Stimulated activated CD8-positive, alpha-beta memory T cell treated with anti-CD3 and anti-CD28 coated beads, Interleukin-12 subunit alpha, Interleukin-12 subunit beta, amount 100 ng/mL, for 1 hour (primary cell): Measurements from ENCODE around the gene NFIA.

Source experiments
- DNase-seq: peaks from one replicate; pipeline ENCODE4 v3.0.0-alpha.2; 2020; ENCODE audit warnings: low read depth

The NFIA gene

GRCh38 chr1:61152469-61153105 is 70.2 kb downstream of the NFIA start:
- DNase-seq = no peak

- DNase-seq = no peak
These were observed 74.5 kb downstream of the NFIA start for GRCh38 chr1:61156576-61157467.

- DNase-seq = no peak
These were observed 75.2 kb downstream of the NFIA start for GRCh38 chr1:61157468-61157987.

- DNase-seq = no peak
These were observed 76.2 kb downstream of the NFIA start for GRCh38 chr1:61158591-61158990.

- DNase-seq = no peak
These were observed 78.2 kb downstream of the NFIA start for GRCh38 chr1:61160526-61160925.

GRCh38 chr1:61162520-61163258 is 80.3 kb downstream of the NFIA start:
- DNase-seq = no peak

GRCh38 chr1:61163355-61163754 is 81.0 kb downstream of the NFIA start:
- no peak for DNase-seq

GRCh38 chr1:61165402-61165801 is 83.0 kb downstream of the NFIA start:
- DNase-seq = no peak

GRCh38 chr1:61167309-61167708 is 84.9 kb downstream of the NFIA start:
- no peak for DNase-seq

- DNase-seq = no peak
These were observed 86.7 kb downstream of the NFIA start for GRCh38 chr1:61169045-61169444.

- DNase-seq = no peak
These were observed 87.3 kb downstream of the NFIA start for GRCh38 chr1:61169634-61170033.

GRCh38 chr1:61170328-61171238 is 88.2 kb downstream of the NFIA start:
- no peak for DNase-seq

GRCh38 chr1:61171346-61171745 is 89.0 kb downstream of the NFIA start:
- no peak for DNase-seq

GRCh38 chr1:61171974-61172373 is 89.6 kb downstream of the NFIA start:
- DNase-seq = no peak

- DNase-seq = no peak
These were observed 90.8 kb downstream of the NFIA start for GRCh38 chr1:61173118-61173517.

GRCh38 chr1:61174060-61174795 is 91.9 kb downstream of the NFIA start:
- DNase-seq = no peak

GRCh38 chr1:61175976-61176375 is 93.6 kb downstream of the NFIA start:
- DNase-seq = no peak

- DNase-seq = no peak
These were observed 99.0 kb downstream of the NFIA start for GRCh38 chr1:61181067-61182038.

GRCh38 chr1:61182049-61182448 is 99.7 kb downstream of the NFIA start:
- DNase-seq = no peak

- DNase-seq = no peak
These were observed 100.1 kb downstream of the NFIA start for GRCh38 chr1:61182480-61182879.
